ENCODE data around the gene ATP11A.

The ATP11A gene

GRCh38 chr13:112923962-112924361 lies 234.1 kb downstream of the ATP11A start:
- no peak overlapping the region for H3K4me3 ChIP-seq (ENCODE audit: low read depth, low read length)
- DNase-seq (ENCODE audit: low read depth) = no peak

- no peak overlapping the region for H3K4me3 ChIP-seq (ENCODE audit: low read depth, low read length)
- DNase-seq (ENCODE audit: low read depth) = no peak
Observed at GRCh38 chr13:112924365-112924764, 234.5 kb downstream of the ATP11A start.

GRCh38 chr13:112926003-112926402 lies 236.2 kb downstream of the ATP11A start:
- DNase-seq (ENCODE audit: low read depth) = no peak
- no peak overlapping the region for H3K4me3 ChIP-seq (ENCODE audit: low read depth, low read length)

GRCh38 chr13:112926993-112927392 lies 237.2 kb downstream of the ATP11A start:
- no peak for DNase-seq (ENCODE audit: low read depth)
- H3K4me3 ChIP-seq (ENCODE audit: low read depth, low read length) = no peak overlapping the region

GRCh38 chr13:112928020-112928971 lies 238.5 kb downstream of the ATP11A start:
- no peak for DNase-seq (ENCODE audit: low read depth)
- H3K4me3 ChIP-seq (ENCODE audit: low read depth, low read length) = no peak overlapping the region

GRCh38 chr13:112928972-112929782 lies 239.3 kb downstream of the ATP11A start:
- H3K4me3 ChIP-seq (ENCODE audit: low read depth, low read length) = no peak overlapping the region
- no peak for DNase-seq (ENCODE audit: low read depth)

GRCh38 chr13:112929783-112930055 lies 239.9 kb downstream of the ATP11A start:
- no peak for DNase-seq (ENCODE audit: low read depth)
- H3K4me3 ChIP-seq (ENCODE audit: low read depth, low read length) = no peak overlapping the region

GRCh38 chr13:112930192-112930591 lies 240.4 kb downstream of the ATP11A start:
- no peak overlapping the region for H3K4me3 ChIP-seq (ENCODE audit: low read depth, low read length)
- DNase-seq (ENCODE audit: low read depth) = no peak

GRCh38 chr13:112931028-112931934 lies 241.4 kb downstream of the ATP11A start:
- peak; percentile 25 for DNase-seq (ENCODE audit: low read depth)
- H3K4me3 ChIP-seq (ENCODE audit: low read depth, low read length) = no peak overlapping the region

- H3K4me3 ChIP-seq (ENCODE audit: low read depth, low read length) = no peak overlapping the region
- no peak for DNase-seq (ENCODE audit: low read depth)
Observed at GRCh38 chr13:112932971-112933370, 243.1 kb downstream of the ATP11A start.

GRCh38 chr13:112933649-112934048 lies 243.8 kb downstream of the ATP11A start:
- H3K4me3 ChIP-seq (ENCODE audit: low read depth, low read length) = no peak overlapping the region

GRCh38 chr13:112934078-112934477 lies 244.2 kb downstream of the ATP11A start:
- no peak for DNase-seq (ENCODE audit: low read depth)
- no peak overlapping the region for H3K4me3 ChIP-seq (ENCODE audit: low read depth, low read length)

More at GRCh38 chr13:112933649-112934048, 243.8 kb downstream of the ATP11A start:
- DNase-seq (ENCODE audit: low read depth) = no peak
